CD14-positive monocyte (primary cell): ENCODE results near the gene VGF. TPM values are rescaled to one million over a fixed set of nuclear protein-coding genes. Genes with fewer than 3 reads are reported as not detected.

Experiments
- DNase-seq, 3 donors: peaks; one replicate each; pipeline ENCODE4 v3.0.0-alpha.2; 2011 to 2022
- H2AFZ ChIP-seq: 2 replicates; pipeline ENCODE4 v1.6.0; 2012; ENCODE audit warnings: mild to moderate bottlenecking, low read depth, low read length, inconsistent platforms; ENCODE audit not compliant: insufficient read depth, poor library complexity, severe bottlenecking
- H3K27ac ChIP-seq, 2 donors: 1 replicate in 1 of 2; 2 replicates in 1 of 2; pipeline ENCODE4 v1.5.1; 2012 to 2013; ENCODE audit warnings: low read length in 2 of 2, control low read depth in 1 of 2, inconsistent platforms in 1 of 2, low read depth in 1 of 2, mild to moderate bottlenecking in 1 of 2
- H3K27me3 ChIP-seq, 2 donors: one replicate each; pipeline versions ENCODE4 v1.6.0 to v1.6.1; 2011 to 2013; ENCODE audit warnings: low read length in 2 of 2; ENCODE audit not compliant: control insufficient read depth in 2 of 2, insufficient read depth in 2 of 2
- H3K36me3 ChIP-seq, 2 donors: replicated peaks in 1 of 2; 1 replicate in 1 of 2; 2 replicates in 1 of 2; pipeline versions ENCODE4 v1.5.1 to v1.6.1; 2012 to 2013; ENCODE audit warnings: low read length in 2 of 2, control low read depth in 1 of 2, inconsistent platforms in 1 of 2, mild to moderate bottlenecking in 1 of 2; ENCODE audit not compliant: insufficient read depth in 2 of 2, control insufficient read depth in 1 of 2
- H3K4me1 ChIP-seq, 2 donors: 1 replicate in 1 of 2; 2 replicates in 1 of 2; pipeline versions ENCODE4 v1.5.1 to v1.6.1; 2012 to 2013; ENCODE audit warnings: low read length in 2 of 2, control low read depth in 1 of 2, inconsistent platforms in 1 of 2, mild to moderate bottlenecking in 1 of 2, moderate library complexity in 1 of 2; ENCODE audit not compliant: insufficient read depth in 2 of 2, control insufficient read depth in 1 of 2
- H3K4me2 ChIP-seq: replicated peaks from 2 replicates; pipeline ENCODE3; 2012; ENCODE audit warnings: low read length, moderate library complexity, mild to moderate bottlenecking; ENCODE audit not compliant: poor library complexity, severe bottlenecking; ENCODE audit errors: extremely low read depth
- H3K4me3 ChIP-seq, 3 experiments: fragments of 200-600 bp in 1 of 3; sonication (generic) in 1 of 3; replicated peaks in 1 of 3; 1 replicate in 2 of 3; 2 replicates in 1 of 3; pipeline ENCODE4 v1.5.1; 2011 to 2013; ENCODE audit warnings: low read length in 3 of 3, mild to moderate bottlenecking in 3 of 3, control low read depth in 2 of 3, low read depth in 2 of 3, inconsistent platforms in 1 of 3, moderate library complexity in 1 of 3
- H3K79me2 ChIP-seq: 2 replicates; pipeline ENCODE4 v1.6.0; 2012; ENCODE audit warnings: mild to moderate bottlenecking, control low read depth, inconsistent platforms, low read length, moderate library complexity; ENCODE audit not compliant: insufficient read depth
- H3K9ac ChIP-seq: 2 replicates; pipeline ENCODE4 v1.6.0; 2017; ENCODE audit warnings: low read length, mild to moderate bottlenecking; ENCODE audit not compliant: insufficient read depth, poor library complexity, severe bottlenecking
- H3K9me3 ChIP-seq, 2 donors: replicated peaks in 1 of 2; 1 replicate in 1 of 2; 2 replicates in 1 of 2; pipeline versions ENCODE4 v1.5.1 to v1.6.1; 2012 to 2013; ENCODE audit warnings: low read length in 2 of 2, control low read depth in 1 of 2; ENCODE audit not compliant: control insufficient read depth in 1 of 2, insufficient read depth in 1 of 2
- H4K20me1 ChIP-seq: 2 replicates; pipeline ENCODE4 v1.6.0; 2012; ENCODE audit warnings: mild to moderate bottlenecking, low read length, control low read depth, moderate library complexity; ENCODE audit not compliant: insufficient read depth
- H3K27ac Mint-ChIP-seq, 7 donors: one replicate each; pipeline ENCODE4 v1.8.0; 2020; ENCODE audit warnings: mild to moderate bottlenecking in 7 of 7, mixed read lengths in 7 of 7, moderate library complexity in 6 of 7, inconsistent platforms in 2 of 7
- H3K27me3 Mint-ChIP-seq, 3 donors: one replicate each; pipeline ENCODE4 v1.8.0; 2021 to 2022; ENCODE audit warnings: low read depth in 3 of 3, mild to moderate bottlenecking in 3 of 3, mixed read lengths in 3 of 3, moderate library complexity in 3 of 3, inconsistent platforms in 1 of 3
- H3K36me3 Mint-ChIP-seq, 2 donors: one replicate each; pipeline ENCODE4 v1.8.0; 2020; ENCODE audit warnings: mixed read lengths in 2 of 2, inconsistent platforms in 1 of 2, mild to moderate bottlenecking in 1 of 2
- H3K4me1 Mint-ChIP-seq: one replicate; pipeline ENCODE4 v1.8.0; 2020; ENCODE audit warnings: mild to moderate bottlenecking, mixed read lengths
- H3K4me3 Mint-ChIP-seq, 2 donors: one replicate each; pipeline ENCODE4 v1.8.0; 2020; ENCODE audit warnings: mild to moderate bottlenecking in 2 of 2, mixed read lengths in 2 of 2, moderate library complexity in 1 of 2
- H3K9me3 Mint-ChIP-seq, 7 donors: one replicate each; pipeline ENCODE4 v1.8.0; 2020 to 2022; ENCODE audit warnings: mixed read lengths in 7 of 7, mild to moderate bottlenecking in 6 of 7, moderate library complexity in 6 of 7, inconsistent platforms in 2 of 7
- CTCF ChIP-seq: fragments of 200-600 bp; IDR thresholded peaks from one replicate; pipeline ENCODE4 v1.8.0; 2022; ENCODE audit warnings: antibody characterized with exemption, mild to moderate bottlenecking
- WGBS: methylation state at CpG from one replicate; pipeline ENCODE4 v1.1.5; 2013; ENCODE audit warnings: missing lambda C conversion rate; ENCODE audit not compliant: insufficient coverage; 5-methylcytosine and 5-hydroxymethylcytosine counted together
- intact Hi-C, 2 donors: fragments of 100-400 bp; cut with micrococcal nuclease; formaldehyde crosslinking; loops; one replicate each; pipeline versions ENCODE4 v1.15.0 to v1.15.1; 2023
- polyA plus RNA-seq, 3 donors: library from polyadenylated mRNA; depleted of rRNA in 1 of 3; unstranded in 2 of 3; stranded (reverse) in 1 of 3; fragments of 300-500 nt in 2 of 3; fragments of >200 nt in 1 of 3; fragmentation: Illumina TruSeq in 2 of 3; gene quantifications; 1 replicate in 2 of 3; 2 replicates in 1 of 3; pipeline ENCODE4 v1.2.3, GENCODE V29; 2012 to 2021

The VGF gene
- polyA plus RNA-seq, 3 donors, result not detected

GRCh38 chr7:101118856-101119255 is 46.5 kb downstream of the VGF start:
- Histone ChIP-seq H3K27me3 (no peaks in the 10 kb centered on the region), H3K4me1 (peaks cover 10 to 13% of the 10 kb centered on the region in 2 donors)

GRCh38 chr7:101116898-101117297 is 48.5 kb downstream of the VGF start:
- no peak overlapping the region for H3K4me3 ChIP-seq
- H3K36me3 Mint-ChIP-seq, result no peaks in the 10 kb centered on the region
- peaks cover 1% of the 10 kb centered on the region for H3K4me1 Mint-ChIP-seq
- no peaks in the 10 kb centered on the region for H3K79me2 ChIP-seq
- H3K27me3 Mint-ChIP-seq, result peaks cover 7 to 33% (median 10%) of the 10 kb centered on the region in 3 donors
- no peak overlapping the region for H3K4me3 Mint-ChIP-seq
- no peak overlapping the region for H3K4me2 ChIP-seq
- no peaks in the 10 kb centered on the region for H3K9me3 ChIP-seq
- peaks cover 2 to 3% of the 10 kb centered on the region in 2 donors for H3K4me1 ChIP-seq
- DNase-seq, result no peak
- H4K20me1 ChIP-seq, result no peaks in the 10 kb centered on the region
- no peak overlapping the region for H3K27ac ChIP-seq
- H3K9me3 Mint-ChIP-seq, result peaks cover 0 to 2% (median 0%) of the 10 kb centered on the region in 7 donors
- TF ChIP-seq CTCF, result no peak
- H3K27me3 ChIP-seq, result no peaks in the 10 kb centered on the region
- no peaks in the 10 kb centered on the region for H3K36me3 ChIP-seq
- no peak overlapping the region for H3K9ac ChIP-seq
- no peak overlapping the region for H2AFZ ChIP-seq
- 60% methylated on average over 3 of the region's 10 CpGs for WGBS
- no peak overlapping the region for H3K27ac Mint-ChIP-seq
- intact Hi-C loops, result no loop called here

More at GRCh38 chr7:101118856-101119255, 46.5 kb downstream of the VGF start:
- Histone ChIP-seq H3K9me3 (no peaks in the 10 kb centered on the region), H3K36me3 (no peaks in the 10 kb centered on the region), H3K4me3 (no peak overlapping the region), H2AFZ (no peak overlapping the region), H4K20me1 (no peaks in the 10 kb centered on the region), H3K79me2 (no peaks in the 10 kb centered on the region), H3K4me2 (no peak overlapping the region), H3K27ac (no peak overlapping the region), H3K9ac (no peak overlapping the region)
- WGBS, result no CpG with 5 or more reads among the region's 3 CpGs
- TF ChIP-seq CTCF, result no peak
- Mint-ChIP-seq H3K27ac (no peak overlapping the region), H3K4me3 (no peak overlapping the region), H3K27me3 (peaks cover 10 to 51% (median 23%) of the 10 kb centered on the region in 3 donors), H3K9me3 (peaks cover 0 to 2% (median 0%) of the 10 kb centered on the region in 7 donors), H3K36me3 (no peaks in the 10 kb centered on the region), H3K4me1 (peaks cover 10% of the 10 kb centered on the region)
- intact Hi-C loops, result no loop called here
- DNase-seq, result no peak
